Calu3 (cell line): ENCODE results near the gene TEAD1. TPM values are rescaled to one million over a fixed set of nuclear protein-coding genes. Genes with fewer than 3 reads are reported as not detected.

ENCODE experiments used
- BruUV-seq: library from RNA; stranded (reverse); fragments of 400-500 nt; replicated peaks from 2 replicates; lab custom pipeline; 2021; lab: Mats Ljungman, UMichigan
- CTCF ChIA-PET: fragments of 300-600 bp; sonication (Branson Sonifier 250); formaldehyde crosslinking; loops from one replicate; lab custom pipeline; 2022; ENCODE audit warnings: antibody characterized with exemption; lab: Charles Lee
- DNase-seq: peaks from one replicate; pipeline ENCODE4 v3.0.0; 2022
- H3K27ac Mint-ChIP-seq: one replicate; pipeline ENCODE4 v1.8.0; 2022; ENCODE audit warnings: mixed read lengths; ENCODE audit not compliant: unreplicated experiment
- H3K27me3 Mint-ChIP-seq: one replicate; pipeline ENCODE4 v1.8.0; 2022; ENCODE audit warnings: mixed read lengths; ENCODE audit not compliant: unreplicated experiment
- H3K36me3 Mint-ChIP-seq: one replicate; pipeline ENCODE4 v1.8.0; 2022; ENCODE audit warnings: mild to moderate bottlenecking, moderate library complexity, mixed read lengths; ENCODE audit not compliant: insufficient read depth, unreplicated experiment
- H3K4me1 Mint-ChIP-seq: one replicate; pipeline ENCODE4 v1.8.0; 2022; ENCODE audit warnings: mild to moderate bottlenecking, low read depth, mixed read lengths; ENCODE audit not compliant: unreplicated experiment
- H3K4me3 Mint-ChIP-seq: one replicate; pipeline ENCODE4 v1.8.0; 2022; ENCODE audit warnings: mild to moderate bottlenecking, low read depth, moderate library complexity, mixed read lengths; ENCODE audit not compliant: unreplicated experiment
- H3K9me3 Mint-ChIP-seq: one replicate; pipeline ENCODE4 v1.8.0; 2022; ENCODE audit warnings: low read depth, mixed read lengths; ENCODE audit not compliant: unreplicated experiment
- intact Hi-C: fragments of 100-400 bp; cut with micrococcal nuclease; formaldehyde crosslinking; loops from one replicate; pipeline ENCODE4 v1.10.0; 2022; ENCODE audit not compliant: unreplicated experiment
- total RNA-seq: library from RNA; stranded (reverse); gene quantifications from 2 replicates; pipeline ENCODE4 v1.2.3, GENCODE V29; 2022
- TF ChIP-seq, protein P1 (sequence below): fragments of 200-600 bp; IDR thresholded peaks from one replicate; pipeline ENCODE4 v1.8.0; 2022; ENCODE audit warnings: antibody characterized with exemption; ENCODE audit not compliant: unreplicated experiment

TEAD1 gene
- total RNA-seq, 1 experiment from 2014 or later, result 104 TPM

DNA sequence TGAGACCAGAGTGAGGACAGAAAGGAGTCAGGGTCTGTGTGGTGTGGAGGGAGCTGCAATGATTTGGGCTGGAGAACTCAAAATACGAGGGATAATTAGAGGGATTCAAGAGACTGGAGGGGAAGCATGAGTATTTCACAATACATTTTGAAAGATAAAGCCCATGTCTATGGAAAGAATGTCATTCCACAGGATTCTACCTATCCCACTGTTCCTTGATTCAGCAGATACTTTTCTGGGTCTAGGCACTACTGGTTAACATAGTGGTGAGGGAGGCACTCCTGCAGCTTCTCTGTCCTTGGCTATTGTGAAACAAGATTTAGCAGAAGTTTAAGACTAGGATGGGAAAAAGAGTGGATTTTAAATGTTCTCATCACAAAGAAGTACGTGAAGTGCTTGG lies 262.0 kb downstream of the TEAD1 start:
- DNase-seq, result no peak
- Mint-ChIP-seq H3K4me3 (no peak overlapping the region), H3K36me3 (peaks cover 17% of the 10 kb centered on the region), H3K4me1 (no peaks in the 10 kb centered on the region), H3K27me3 (no peaks in the 10 kb centered on the region), H3K27ac (peak overlapping the region; percentile 15), H3K9me3 (no peaks in the 10 kb centered on the region)
- CTCF ChIA-PET, result no interaction called here
- BruUV-seq, result no TSS peak
- TF ChIP-seq, protein P1, sequence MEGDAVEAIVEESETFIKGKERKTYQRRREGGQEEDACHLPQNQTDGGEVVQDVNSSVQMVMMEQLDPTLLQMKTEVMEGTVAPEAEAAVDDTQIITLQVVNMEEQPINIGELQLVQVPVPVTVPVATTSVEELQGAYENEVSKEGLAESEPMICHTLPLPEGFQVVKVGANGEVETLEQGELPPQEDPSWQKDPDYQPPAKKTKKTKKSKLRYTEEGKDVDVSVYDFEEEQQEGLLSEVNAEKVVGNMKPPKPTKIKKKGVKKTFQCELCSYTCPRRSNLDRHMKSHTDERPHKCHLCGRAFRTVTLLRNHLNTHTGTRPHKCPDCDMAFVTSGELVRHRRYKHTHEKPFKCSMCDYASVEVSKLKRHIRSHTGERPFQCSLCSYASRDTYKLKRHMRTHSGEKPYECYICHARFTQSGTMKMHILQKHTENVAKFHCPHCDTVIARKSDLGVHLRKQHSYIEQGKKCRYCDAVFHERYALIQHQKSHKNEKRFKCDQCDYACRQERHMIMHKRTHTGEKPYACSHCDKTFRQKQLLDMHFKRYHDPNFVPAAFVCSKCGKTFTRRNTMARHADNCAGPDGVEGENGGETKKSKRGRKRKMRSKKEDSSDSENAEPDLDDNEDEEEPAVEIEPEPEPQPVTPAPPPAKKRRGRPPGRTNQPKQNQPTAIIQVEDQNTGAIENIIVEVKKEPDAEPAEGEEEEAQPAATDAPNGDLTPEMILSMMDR, result no peak
- intact Hi-C loops, result no loop called here

DNA sequence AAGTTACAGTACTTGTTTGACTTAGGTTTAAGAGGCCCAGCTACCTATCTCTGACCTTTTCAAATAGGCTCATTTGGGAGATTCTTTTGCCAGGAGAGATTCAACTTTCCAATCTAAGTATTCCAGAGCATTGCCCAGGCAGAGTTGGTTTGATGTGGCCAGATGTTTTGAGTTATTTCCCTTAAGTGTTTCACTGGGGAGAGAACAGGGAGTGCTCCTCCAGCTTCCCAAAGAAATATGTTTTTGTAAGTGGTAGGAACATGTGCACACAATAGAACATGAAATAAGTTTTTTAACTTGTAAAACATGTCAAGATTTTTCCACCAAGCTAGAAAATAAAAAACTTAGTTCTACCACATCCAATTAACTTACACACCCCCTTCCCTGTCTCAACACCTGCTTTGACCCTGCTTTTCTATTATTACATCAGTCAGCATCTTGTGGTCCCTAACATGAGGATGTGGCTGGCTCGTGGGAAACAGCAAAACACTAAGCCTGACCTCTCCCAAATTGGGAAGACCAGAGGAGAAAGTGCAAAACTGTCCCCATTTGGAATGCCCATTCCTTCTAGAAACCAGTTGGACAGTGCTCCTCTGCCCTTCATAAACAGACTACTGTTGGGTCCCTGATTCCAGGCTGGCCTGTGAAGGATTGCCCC lies 264.5 kb downstream of the TEAD1 start:
- no TSS peak for BruUV-seq

DNA sequence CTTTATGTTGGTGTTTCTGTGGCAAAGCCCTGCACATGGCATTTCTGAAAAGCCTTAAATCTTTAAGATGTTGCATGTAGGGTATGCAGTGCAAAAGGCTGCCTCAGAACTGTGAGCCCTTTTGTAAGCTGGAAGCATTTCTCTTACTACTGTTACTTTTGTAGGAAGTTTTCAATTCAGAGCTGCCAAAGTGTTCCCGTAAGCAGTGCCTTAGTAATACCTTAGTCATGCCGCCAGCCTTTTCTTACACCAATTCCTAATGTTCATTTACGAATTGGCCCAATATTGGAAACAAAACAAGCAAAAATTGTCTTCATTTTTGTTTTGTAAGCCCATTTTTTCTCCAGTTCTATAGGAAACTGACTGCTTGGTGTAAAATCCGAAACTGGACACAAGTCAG lies 267.4 kb downstream of the TEAD1 start:
- no TSS peak for BruUV-seq
- Mint-ChIP-seq H3K9me3 (no peaks in the 10 kb centered on the region), H3K36me3 (peaks cover 7% of the 10 kb centered on the region), H3K4me3 (no peak overlapping the region), H3K4me1 (no peaks in the 10 kb centered on the region), H3K27me3 (no peaks in the 10 kb centered on the region), H3K27ac (no peak overlapping the region)
- intact Hi-C loops, result loop anchor here (10.0 kb wide), 1 partner anchor 607 kb away; no protein-coding TSS in a partner anchor
- TF ChIP-seq, protein P1, result no peak
- CTCF ChIA-PET, result no interaction called here
- DNase-seq, result no peak

More for the DNA sequence above, 264.5 kb downstream of the TEAD1 start:
- CTCF ChIA-PET, result no interaction called here
- no peaks in the 10 kb centered on the region for H3K9me3 Mint-ChIP-seq
- intact Hi-C loops, result no loop called here
- H3K4me1 Mint-ChIP-seq, result no peaks in the 10 kb centered on the region
- TF ChIP-seq, protein P1, result no peak
- no peaks in the 10 kb centered on the region for H3K27me3 Mint-ChIP-seq
- peaks cover 14% of the 10 kb centered on the region for H3K36me3 Mint-ChIP-seq
- no peak overlapping the region for H3K4me3 Mint-ChIP-seq
- H3K27ac Mint-ChIP-seq, result no peak overlapping the region
- no peak for DNase-seq

DNA sequence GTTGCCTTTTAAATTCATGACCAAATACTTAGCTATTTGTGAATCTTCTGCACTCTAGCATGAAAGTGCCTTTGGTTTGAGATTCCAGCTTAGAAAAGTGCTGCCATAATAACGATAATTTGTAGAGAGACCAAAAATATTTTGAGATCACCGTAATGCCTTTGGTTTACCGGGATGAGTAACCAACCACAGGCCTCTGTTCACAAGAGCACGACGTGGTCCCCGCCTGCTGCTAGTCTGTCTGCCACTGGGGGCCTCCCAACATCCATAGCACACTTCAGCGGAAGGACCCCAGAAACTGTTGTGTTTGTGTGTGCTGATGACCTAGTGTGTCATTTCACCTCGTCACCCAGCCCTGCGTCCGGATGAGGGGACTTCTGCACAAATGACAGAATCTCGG lies 267.9 kb downstream of the TEAD1 start:
- no TSS peak for BruUV-seq
- DNase-seq, result no peak
- H3K27me3 Mint-ChIP-seq, result no peaks in the 10 kb centered on the region
- H3K9me3 Mint-ChIP-seq, result no peaks in the 10 kb centered on the region
- CTCF ChIA-PET, result no interaction called here
- H3K36me3 Mint-ChIP-seq, result peaks cover 7% of the 10 kb centered on the region
- no peak overlapping the region for H3K27ac Mint-ChIP-seq
- H3K4me1 Mint-ChIP-seq, result no peaks in the 10 kb centered on the region
- TF ChIP-seq, protein P1, result no peak
- intact Hi-C loops, result loop anchor here (10.0 kb wide), 1 partner anchor 607 kb away; no protein-coding TSS in a partner anchor
- no peak overlapping the region for H3K4me3 Mint-ChIP-seq
